H9 (cell line): ENCODE measurements around the gene NCAM2. TPM values are rescaled to one million over a fixed set of nuclear protein-coding genes. Genes with fewer than 3 reads are reported as not detected.

Source experiments
- DNase-seq: peaks from one replicate; pipeline ENCODE4 v3.0.0-alpha.2; 2017
- H2AFZ ChIP-seq: one replicate; pipeline ENCODE4 v1.6.1; 2013; ENCODE audit warnings: mild to moderate bottlenecking, low read length, control low read depth, moderate library complexity
- H2AK5ac ChIP-seq: 2 replicates; pipeline ENCODE4 v1.6.1; 2013; ENCODE audit warnings: low read length, control low read depth, mixed read lengths; ENCODE audit not compliant: insufficient read length
- H2BK120ac ChIP-seq: one replicate; pipeline ENCODE4 v1.6.1; 2013; ENCODE audit warnings: low read depth, mild to moderate bottlenecking, low read length, control low read depth, inconsistent platforms; ENCODE audit not compliant: poor library complexity, severe bottlenecking
- H2BK12ac ChIP-seq: 2 replicates; pipeline ENCODE4 v1.6.1; 2013; ENCODE audit warnings: low read length, control low read depth, mixed read lengths, low read depth; ENCODE audit not compliant: insufficient read length
- H2BK15ac ChIP-seq: 2 replicates; pipeline ENCODE4 v1.6.1; 2013; ENCODE audit warnings: low read depth, low read length, control low read depth
- H2BK20ac ChIP-seq: one replicate; pipeline ENCODE4 v1.6.1; 2013; ENCODE audit warnings: low read depth, mild to moderate bottlenecking, low read length, control low read depth, inconsistent platforms; ENCODE audit not compliant: poor library complexity, severe bottlenecking
- H2BK5ac ChIP-seq: 2 replicates; pipeline ENCODE4 v1.6.1; 2013; ENCODE audit warnings: low read length, control low read depth, mixed read lengths; ENCODE audit not compliant: insufficient read length
- H3K14ac ChIP-seq: 2 replicates; pipeline ENCODE4 v1.6.1; 2013; ENCODE audit warnings: low read length, control low read depth; ENCODE audit not compliant: insufficient read depth
- H3K18ac ChIP-seq: 2 replicates; pipeline ENCODE4 v1.6.1; 2013; ENCODE audit warnings: low read depth, mild to moderate bottlenecking, mixed read lengths, low read length, control low read depth; ENCODE audit not compliant: insufficient read length
- H3K23ac ChIP-seq: 2 replicates; pipeline ENCODE4 v1.6.1; 2013; ENCODE audit warnings: low read length, control low read depth, mixed read lengths, low read depth; ENCODE audit not compliant: insufficient read length
- H3K23me2 ChIP-seq: 2 replicates; pipeline ENCODE4 v1.6.1; 2013; ENCODE audit warnings: low read depth, mild to moderate bottlenecking, mixed read lengths, low read length, control low read depth; ENCODE audit not compliant: insufficient read length, poor library complexity, severe bottlenecking
- H3K27ac ChIP-seq: 2 replicates; pipeline ENCODE4 v1.5.1; 2013; ENCODE audit warnings: low read length, control low read depth, mixed read lengths, low read depth; ENCODE audit not compliant: insufficient read length
- H3K27me3 ChIP-seq: 2 replicates; pipeline ENCODE4 v1.6.1; 2013; ENCODE audit warnings: low read length, control low read depth, inconsistent platforms; ENCODE audit not compliant: insufficient read depth
- H3K4ac ChIP-seq: 2 replicates; pipeline ENCODE4 v1.6.1; 2013; ENCODE audit warnings: low read depth, mild to moderate bottlenecking, control low read depth, inconsistent platforms, low read length, moderate library complexity
- H3K4me1 ChIP-seq: 2 replicates; pipeline ENCODE4 v1.6.1; 2013; ENCODE audit warnings: low read length, control low read depth, inconsistent platforms; ENCODE audit not compliant: insufficient read depth
- H3K4me2 ChIP-seq: 2 replicates; pipeline ENCODE4 v1.6.1; 2013; ENCODE audit warnings: low read length, control low read depth, mixed read lengths; ENCODE audit not compliant: insufficient read length, insufficient read depth
- H3K56ac ChIP-seq: 2 replicates; pipeline ENCODE4 v1.6.1; 2013; ENCODE audit warnings: low read depth, mild to moderate bottlenecking, mixed read lengths, low read length, control low read depth; ENCODE audit not compliant: insufficient read length
- H3K79me1 ChIP-seq: 2 replicates; pipeline ENCODE4 v1.6.1; 2013; ENCODE audit warnings: low read depth, mild to moderate bottlenecking, moderate library complexity, low read length, control low read depth, inconsistent platforms; ENCODE audit not compliant: insufficient read depth, poor library complexity, severe bottlenecking
- H3K79me2 ChIP-seq: 2 replicates; pipeline ENCODE4 v1.6.1; 2013; ENCODE audit warnings: low read length, control low read depth, inconsistent platforms; ENCODE audit not compliant: insufficient read depth
- H3K9ac ChIP-seq: 2 replicates; pipeline ENCODE4 v1.6.1; 2013; ENCODE audit warnings: low read length, control low read depth, mixed read lengths; ENCODE audit not compliant: insufficient read length; ENCODE audit errors: extremely low read depth
- H3K9me3 ChIP-seq: one replicate; pipeline ENCODE4 v1.6.1; 2013; ENCODE audit warnings: low read depth, low read length, inconsistent platforms; ENCODE audit not compliant: control insufficient read depth
- H3T11ph ChIP-seq: one replicate; pipeline ENCODE4 v1.6.1; 2013; ENCODE audit warnings: mild to moderate bottlenecking, low read length, control low read depth, inconsistent platforms
- H4K20me1 ChIP-seq: one replicate; pipeline ENCODE4 v1.6.1; 2013; ENCODE audit not compliant: control insufficient read depth, insufficient read length, insufficient read depth
- H4K5ac ChIP-seq: 2 replicates; pipeline ENCODE4 v1.6.1; 2013; ENCODE audit warnings: low read depth, mild to moderate bottlenecking, mixed read lengths, low read length, control low read depth; ENCODE audit not compliant: insufficient read length
- H4K8ac ChIP-seq: replicated peaks from 2 replicates; pipeline ENCODE4 v1.6.1; 2013; ENCODE audit warnings: low read length, control low read depth, mixed read lengths, low read depth; ENCODE audit not compliant: insufficient read length
- H4K91ac ChIP-seq: 2 replicates; pipeline ENCODE4 v1.6.1; 2013; ENCODE audit warnings: low read depth, mild to moderate bottlenecking, moderate library complexity, mixed read lengths, low read length, control low read depth; ENCODE audit not compliant: insufficient read length
- H3K27ac Mint-ChIP-seq, 3 experiments: 2 replicates in 2 of 3; 3 replicates in 1 of 3; pipeline ENCODE4 v1.8.0; 2020 to 2021; ENCODE audit warnings: mixed read lengths in 3 of 3, mild to moderate bottlenecking in 1 of 3, moderate library complexity in 1 of 3
- H3K27me3 Mint-ChIP-seq: 2 replicates; pipeline ENCODE4 v1.8.0; 2021; ENCODE audit warnings: low read depth, mild to moderate bottlenecking, moderate library complexity, mixed read lengths
- H3K36me3 Mint-ChIP-seq, 3 experiments: 2 replicates in 2 of 3; 3 replicates in 1 of 3; pipeline ENCODE4 v1.8.0; 2020 to 2021; ENCODE audit warnings: low read depth in 3 of 3, mixed read lengths in 3 of 3; ENCODE audit not compliant: insufficient read depth in 1 of 3
- H3K4me1 Mint-ChIP-seq, 2 experiments: 2 replicates each; pipeline ENCODE4 v1.8.0; 2020; ENCODE audit warnings: mixed read lengths in 2 of 2
- H3K4me3 Mint-ChIP-seq, 2 experiments: 2 replicates in 1 of 2; 3 replicates in 1 of 2; pipeline ENCODE4 v1.8.0; 2020 to 2021; ENCODE audit warnings: mild to moderate bottlenecking in 2 of 2, mixed read lengths in 2 of 2, moderate library complexity in 1 of 2
- H3K9me3 Mint-ChIP-seq, 2 experiments: 2 replicates in 1 of 2; 3 replicates in 1 of 2; pipeline ENCODE4 v1.8.0; 2020; ENCODE audit warnings: mild to moderate bottlenecking in 2 of 2, mixed read lengths in 2 of 2, moderate library complexity in 1 of 2
- CTCF ChIP-seq: fragments of 200-600 bp; sonication (generic); conservative IDR thresholded peaks from 3 replicates; pipeline ENCODE4 v1.8.0; 2021; ENCODE audit warnings: antibody characterized with exemption, mild to moderate bottlenecking
- WGBS: extraction: QIAGEN DNeasy Blood & Tissue Kit; methylation state at CpG from one replicate; pipeline ENCODE4 v1.1.7; 2013; ENCODE audit warnings: missing lambda C conversion rate, low lambda C conversion rate, mixed read lengths; ENCODE audit not compliant: insufficient read length; ENCODE audit errors: extremely low coverage; 5-methylcytosine and 5-hydroxymethylcytosine counted together
- total RNA-seq: library from RNA; stranded (reverse); gene quantifications from 2 replicates; pipeline ENCODE4 v1.2.1, GENCODE V29; 2021

NCAM2 gene
- total RNA-seq, 1 experiment from 2014 or later, result 2.2 TPM

DNA sequence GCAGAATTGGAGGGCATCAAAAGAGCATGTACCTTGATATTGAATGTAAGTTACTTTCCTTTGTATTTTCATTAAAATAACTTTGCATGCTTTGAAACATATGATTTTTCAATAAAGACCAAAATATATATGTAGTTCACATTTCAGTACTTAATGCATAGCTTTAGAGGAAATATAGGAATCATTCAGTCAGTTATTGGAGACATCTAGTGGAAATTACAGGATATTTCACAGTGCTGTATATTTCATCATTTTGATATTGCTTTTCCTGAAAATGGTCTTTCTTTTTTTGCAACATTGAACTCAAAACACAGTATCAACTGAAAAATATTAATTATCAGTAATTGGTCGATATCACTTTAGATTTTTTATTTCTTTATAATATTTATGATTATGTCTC, 375.8 kb downstream of the NCAM2 start:
- Histone ChIP-seq H3K79me2 (no peaks in the 10 kb centered on the region), H4K20me1 (no peaks in the 10 kb centered on the region), H2AK5ac (no peak overlapping the region), H3K4me2 (no peak overlapping the region), H3K56ac (no peak overlapping the region), H3K18ac (no peak overlapping the region), H2BK20ac (no peak overlapping the region), H3K27me3 (no peaks in the 10 kb centered on the region), H3K4ac (no peak overlapping the region), H2BK5ac (no peak overlapping the region), H3T11ph (no peak overlapping the region), H3K9me3 (no peaks in the 10 kb centered on the region), H4K91ac (no peak overlapping the region), H2BK120ac (no peak overlapping the region), H3K27ac (no peak overlapping the region), H2BK15ac (no peak overlapping the region), H3K4me1 (no peaks in the 10 kb centered on the region), H3K9ac (no peak overlapping the region), H3K14ac (no peak overlapping the region), H4K8ac (no peak overlapping the region), H4K5ac (no peak overlapping the region), H3K23me2 (no peaks in the 10 kb centered on the region), H2AFZ (no peak overlapping the region), H3K23ac (no peak overlapping the region), H3K79me1 (no peaks in the 10 kb centered on the region), H2BK12ac (no peak overlapping the region)
- no peak for DNase-seq
- no peak overlapping the region for H3K4me3 Mint-ChIP-seq
- no peaks in the 10 kb centered on the region for H3K27me3 Mint-ChIP-seq
- WGBS, result no CpG with 5 or more reads among the region's 1 CpG
- no peaks in the 10 kb centered on the region for H3K36me3 Mint-ChIP-seq
- no peaks in the 10 kb centered on the region for H3K9me3 Mint-ChIP-seq
- no peak; the same call in 2 of the 3 replicates for TF ChIP-seq CTCF
- no peaks in the 10 kb centered on the region for H3K4me1 Mint-ChIP-seq
- H3K27ac Mint-ChIP-seq, result no peak overlapping the region
